Ascending aorta (tissue), 2 donors: Measurements from ENCODE around the gene DDX18. TPM values are rescaled to one million over a fixed set of nuclear protein-coding genes. Genes with fewer than 3 reads are reported as not detected.
"Not testable (repeated sequence)": the region's sequence is repeated elsewhere in the genome, so short reads cannot be mapped to it uniquely, and the experiment has no call there.

Source experiments
- DNase-seq, 2 donors: peaks; one replicate each; pipeline ENCODE4 v3.0.0-alpha.2; 2019; ENCODE audit warnings: low spot score in 2 of 2
- H3K27ac ChIP-seq, 2 donors: fragments of 200-600 bp; sonication (generic); one replicate each; pipeline ENCODE4 v1.5.1; 2016 to 2017; ENCODE audit warnings: mild to moderate bottlenecking in 1 of 2
- H3K27me3 ChIP-seq: fragments of 200-600 bp; sonication (generic); one replicate; pipeline ENCODE4 v1.5.1; 2017
- H3K36me3 ChIP-seq, 2 donors: fragments of 200-600 bp; sonication (generic); one replicate each; pipeline ENCODE4 v1.5.1; 2016
- H3K4me1 ChIP-seq, 2 donors: fragments of 200-600 bp; sonication (generic); one replicate each; pipeline ENCODE4 v1.5.1; 2016 to 2017; ENCODE audit warnings: mild to moderate bottlenecking in 1 of 2
- H3K4me3 ChIP-seq, 2 donors: fragments of 200-600 bp; sonication (generic); one replicate each; pipeline ENCODE4 v1.5.1; 2016 to 2017; ENCODE audit warnings: mild to moderate bottlenecking in 1 of 2
- H3K9me3 ChIP-seq, 2 donors: fragments of 200-600 bp; sonication (generic); one replicate each; pipeline ENCODE4 v1.5.1; 2016
- intact Hi-C: fragments of 100-400 bp; cut with DNase I; formaldehyde crosslinking; loops from one replicate; pipeline ENCODE4 v1.15.1; 2023
- total RNA-seq: library from RNA; depleted of rRNA; stranded (reverse); fragments of >200 nt; gene quantifications from one replicate; pipeline ENCODE4 v1.1.0, GENCODE V29; 2016
- TF ChIP-seq, protein P1 (sequence below), 3 experiments: fragments of 200-600 bp in 2 of 3; fragments of 450-650 bp in 1 of 3; sonication (generic) in 2 of 3; IDR thresholded peaks; one replicate each; pipeline ENCODE4 v1.5.1; 2016 to 2019; ENCODE audit warnings: antibody characterized with exemption in 3 of 3, mild to moderate bottlenecking in 1 of 3, moderate library complexity in 1 of 3

The DDX18 gene
- total RNA-seq, 1 donor from 2014 or later = 20.5 TPM

DNA sequence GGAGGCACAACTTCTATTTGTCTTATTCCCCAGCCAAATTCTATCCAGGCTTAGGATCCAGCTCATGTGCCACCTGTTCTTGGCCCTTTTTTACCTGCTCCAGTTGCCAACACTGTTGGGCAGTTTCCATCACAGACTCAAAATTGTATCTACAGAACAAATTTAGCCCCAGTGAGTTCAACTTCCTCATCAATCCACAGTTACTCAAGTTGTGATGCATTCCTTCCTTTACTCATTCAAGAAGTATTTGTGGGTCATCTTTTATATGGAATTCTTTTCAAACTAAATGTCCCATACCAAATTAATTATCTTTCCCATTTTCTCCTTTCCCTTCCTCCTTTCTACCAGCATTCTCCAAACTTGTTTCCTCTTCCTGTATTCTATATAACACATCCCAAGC is 12.7 kb upstream of the DDX18 start:
- Histone ChIP-seq H3K27me3 (no peaks in the 10 kb centered on the region), H3K4me3 (no peak overlapping the region), H3K27ac (no peak overlapping the region), H3K9me3 (no peaks in the 10 kb centered on the region), H3K36me3 (no peaks in the 10 kb centered on the region), H3K4me1 (no peaks in the 10 kb centered on the region)
- intact Hi-C loops = no loop called here
- TF ChIP-seq, protein P1, sequence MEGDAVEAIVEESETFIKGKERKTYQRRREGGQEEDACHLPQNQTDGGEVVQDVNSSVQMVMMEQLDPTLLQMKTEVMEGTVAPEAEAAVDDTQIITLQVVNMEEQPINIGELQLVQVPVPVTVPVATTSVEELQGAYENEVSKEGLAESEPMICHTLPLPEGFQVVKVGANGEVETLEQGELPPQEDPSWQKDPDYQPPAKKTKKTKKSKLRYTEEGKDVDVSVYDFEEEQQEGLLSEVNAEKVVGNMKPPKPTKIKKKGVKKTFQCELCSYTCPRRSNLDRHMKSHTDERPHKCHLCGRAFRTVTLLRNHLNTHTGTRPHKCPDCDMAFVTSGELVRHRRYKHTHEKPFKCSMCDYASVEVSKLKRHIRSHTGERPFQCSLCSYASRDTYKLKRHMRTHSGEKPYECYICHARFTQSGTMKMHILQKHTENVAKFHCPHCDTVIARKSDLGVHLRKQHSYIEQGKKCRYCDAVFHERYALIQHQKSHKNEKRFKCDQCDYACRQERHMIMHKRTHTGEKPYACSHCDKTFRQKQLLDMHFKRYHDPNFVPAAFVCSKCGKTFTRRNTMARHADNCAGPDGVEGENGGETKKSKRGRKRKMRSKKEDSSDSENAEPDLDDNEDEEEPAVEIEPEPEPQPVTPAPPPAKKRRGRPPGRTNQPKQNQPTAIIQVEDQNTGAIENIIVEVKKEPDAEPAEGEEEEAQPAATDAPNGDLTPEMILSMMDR (IDR thresholded peaks at IDR 0.05) = no peak
- no peak for DNase-seq

DNA sequence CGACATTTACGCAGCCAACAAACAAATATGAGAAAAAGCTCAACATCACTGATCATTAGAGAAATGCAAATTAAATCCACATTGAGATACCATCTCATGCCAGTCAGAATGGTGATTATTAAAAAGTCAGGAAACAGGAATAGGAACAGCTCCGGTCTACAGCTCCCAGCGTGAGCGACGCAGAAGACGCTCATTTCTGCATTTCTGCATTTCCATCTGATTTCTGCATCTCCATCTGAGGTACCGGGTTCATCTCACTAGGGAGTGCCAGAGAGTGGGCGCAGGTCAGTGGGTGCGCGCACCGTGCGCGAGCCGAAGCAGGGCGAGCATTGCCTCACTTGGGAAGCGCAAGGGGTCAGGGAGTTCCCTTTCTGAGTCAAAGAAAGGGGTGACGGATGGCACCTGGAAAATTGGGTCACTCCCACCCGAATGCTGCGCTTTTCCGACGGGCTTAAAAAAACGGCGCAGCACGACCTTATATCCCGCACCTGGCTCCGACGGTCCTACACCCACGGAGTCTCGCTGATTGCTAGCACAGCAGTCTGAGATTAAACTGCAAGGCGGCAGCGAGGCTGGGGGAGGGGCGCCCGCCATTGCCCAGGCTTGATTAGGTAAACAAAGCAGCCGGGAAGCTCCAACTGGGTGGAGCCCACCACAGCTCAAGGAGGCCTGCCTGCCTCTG is 10.7 kb upstream of the DDX18 start:
- DNase-seq, H3K4me1 ChIP-seq, intact Hi-C loops, H3K27ac ChIP-seq, H3K4me3 ChIP-seq, H3K9me3 ChIP-seq, H3K36me3 ChIP-seq, H3K27me3 ChIP-seq: not testable (repeated sequence)

DNA sequence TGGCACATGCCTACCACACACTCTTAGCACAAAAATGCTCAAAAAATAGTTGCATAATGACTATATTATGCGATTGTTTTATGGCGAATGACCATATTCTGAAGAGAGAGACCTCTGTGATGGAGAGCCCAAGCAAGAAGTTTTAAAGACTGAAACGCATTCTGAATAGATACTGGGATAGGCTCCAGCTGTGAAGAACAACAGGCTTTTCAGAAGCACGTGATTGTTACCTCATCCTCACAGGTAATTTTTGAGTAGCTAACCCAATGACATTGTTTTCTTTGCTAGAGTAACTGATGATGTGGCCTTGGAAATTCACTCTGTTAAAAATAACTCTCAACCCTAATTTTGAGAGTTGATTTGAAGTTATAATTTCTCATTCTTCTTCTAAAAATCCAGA is 2.0 kb upstream of the DDX18 start:
- Histone ChIP-seq H3K36me3 (peaks cover 0 to 2% of the 10 kb centered on the region in 2 donors), H3K4me3 (no peak overlapping the region), H3K4me1 (peaks cover 4 to 18% of the 10 kb centered on the region in 2 donors), H3K9me3 (no peaks in the 10 kb centered on the region), H3K27ac (no peak overlapping the region), H3K27me3 (no peaks in the 10 kb centered on the region)
- intact Hi-C loops = loop anchor here (5.0 to 10.0 kb wide), 2 partner anchors 200 to 272 kb away; partner anchors contain the start of genes CCDC93 and INSIG2
- TF ChIP-seq, protein P1 (IDR thresholded peaks at IDR 0.05) = no peak
- DNase-seq = no peak

DNA sequence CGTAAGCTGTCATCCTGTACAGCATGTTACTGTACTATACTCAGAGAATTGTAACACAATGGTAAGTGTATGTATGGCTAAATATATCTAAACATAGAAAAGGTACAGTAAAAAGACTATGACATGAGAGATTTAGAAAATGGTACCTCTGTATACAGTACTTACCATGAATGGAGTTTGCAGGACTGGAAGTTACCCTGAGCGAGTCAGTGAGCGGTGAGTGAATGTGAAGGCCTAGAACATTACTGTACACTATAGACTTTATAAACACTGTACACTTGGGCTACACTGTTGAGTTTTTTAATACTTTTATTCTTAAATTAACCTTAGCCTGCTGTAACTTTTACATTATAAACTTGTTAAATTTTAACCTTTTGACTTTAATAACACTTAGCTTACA is 1.5 kb downstream of the DDX18 start:
- Histone ChIP-seq H3K9me3 (no peaks in the 10 kb centered on the region), H3K27me3 (no peaks in the 10 kb centered on the region), H3K4me3 (peak overlapping the region; percentile 82 to 97), H3K4me1 (peaks cover 4 to 18% of the 10 kb centered on the region in 2 donors), H3K27ac (peak overlapping the region in 1 of 2 donors; percentile 93), H3K36me3 (peaks cover 27 to 35% of the 10 kb centered on the region in 2 donors)
- TF ChIP-seq, protein P1 (IDR thresholded peaks at IDR 0.05) = no peak
- DNase-seq = no peak
- intact Hi-C loops = loop anchor here (2.0 to 10.0 kb wide), 3 partner anchors 269 to 1551 kb away; partner anchors contain the start of genes C2orf76, DBI and INSIG2

DNA sequence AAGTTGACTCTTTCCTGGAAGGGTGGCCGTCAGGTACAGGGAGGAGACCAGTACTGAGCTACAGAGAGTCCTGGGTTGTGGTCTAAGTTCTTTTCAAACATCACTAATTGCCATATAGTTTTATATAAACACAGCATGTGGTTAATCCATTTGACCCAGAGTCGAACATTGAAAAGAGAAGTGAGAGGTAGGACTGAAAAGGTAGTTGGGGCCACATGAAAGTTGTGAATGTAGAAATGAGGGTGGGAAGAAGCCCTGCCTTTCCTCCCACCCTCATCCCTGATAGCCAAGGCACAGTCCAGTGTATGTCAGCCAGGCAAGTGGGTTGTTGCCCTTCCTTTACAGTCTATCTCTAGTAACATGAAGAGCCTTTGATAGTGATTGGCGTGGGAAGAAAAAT is 4.4 kb downstream of the DDX18 start:
- H3K9me3 ChIP-seq = no peaks in the 10 kb centered on the region
- TF ChIP-seq, protein P1 (IDR thresholded peaks at IDR 0.05) = no peak
- no peak overlapping the region for H3K27ac ChIP-seq
- intact Hi-C loops = loop anchor here (10.0 kb wide), 1 partner anchor 266 kb away; the partner anchor contains the start of gene INSIG2
- H3K4me1 ChIP-seq = peaks cover 4 to 18% of the 10 kb centered on the region in 2 donors
- DNase-seq = no peak
- H3K36me3 ChIP-seq = peaks cover 52 to 64% of the 10 kb centered on the region in 2 donors
- H3K27me3 ChIP-seq = no peaks in the 10 kb centered on the region
- no peak overlapping the region for H3K4me3 ChIP-seq

DNA sequence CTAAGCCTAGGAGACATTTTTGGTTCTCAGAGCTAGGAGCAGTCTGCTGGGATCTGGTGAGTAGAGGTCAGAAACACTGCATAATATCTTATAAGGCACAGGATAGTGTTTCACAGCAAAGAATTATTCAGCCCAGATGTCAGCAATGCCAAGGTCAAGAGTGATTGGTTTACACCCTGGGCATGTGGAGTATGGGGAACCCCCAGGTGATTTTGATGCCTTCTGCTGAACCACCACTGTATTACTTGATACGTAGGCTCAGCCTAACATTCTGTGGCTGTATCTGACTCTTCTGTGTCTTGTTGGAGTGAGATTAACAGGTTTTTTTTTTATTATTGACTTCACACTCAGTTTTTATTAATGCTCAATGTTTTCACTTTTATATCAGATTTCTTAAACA is 6.0 kb downstream of the DDX18 start:
- Histone ChIP-seq H3K27me3 (no peaks in the 10 kb centered on the region), H3K36me3 (peaks cover 68 to 79% of the 10 kb centered on the region in 2 donors), H3K27ac (no peak overlapping the region), H3K9me3 (no peaks in the 10 kb centered on the region), H3K4me3 (no peak overlapping the region), H3K4me1 (peaks cover 4 to 13% of the 10 kb centered on the region in 2 donors)
- intact Hi-C loops = no loop called here
- TF ChIP-seq, protein P1 (IDR thresholded peaks at IDR 0.05) = no peak
- DNase-seq = no peak
